ENCODE results near the gene CRTC1.

- TF ChIP-seq ZKSCAN1 (IDR thresholded peaks at IDR 0.05; ENCODE audit: low read length) (no peak), HNF1B (CRISPR knock-in tag; IDR thresholded peaks at IDR 0.05) (no peak), EZH2 (conservative IDR thresholded peaks at IDR 0.05; ENCODE audit: low read depth, low read length) (no peak)
Measured at GRCh38 chr19:18771328-18772242, 88.1 kb downstream of the CRTC1 start.

Measured in HepG2 (cell line).